K562 (cell line): ENCODE results near the gene IKBKE. TPM values are rescaled to one million over a fixed set of nuclear protein-coding genes. Genes with fewer than 3 reads are reported as not detected.
A peak's percentile ranks its signal among the peaks of the same experiment; 100 is the strongest.

ENCODE experiments used
- ATF4 ChIP-seq: fragments of 450-650 bp; formaldehyde crosslinking; IDR thresholded peaks from 2 replicates; pipeline ENCODE4 v1.4.0; 2022; ENCODE audit warnings: mild to moderate bottlenecking, moderate library complexity
- CBX2 ChIP-seq: fragments of 200-600 bp; sonication (generic); IDR thresholded peaks from one replicate; pipeline ENCODE4 v1.6.1; 2012; ENCODE audit warnings: mild to moderate bottlenecking, low read length, inconsistent platforms; ENCODE audit not compliant: insufficient read depth, poor library complexity, severe bottlenecking
- CXXC5 ChIP-seq: fragments of 250-450 bp; sonication (Bioruptor Pico); IDR thresholded peaks from 2 replicates; pipeline ENCODE4 v1.8.0; 2022; ENCODE audit warnings: inconsistent platforms, mild to moderate bottlenecking, moderate library complexity
- DMBX1 ChIP-seq: fragments of 250-450 bp; sonication (Bioruptor Pico); IDR thresholded peaks from 2 replicates; pipeline ENCODE4 v1.8.0; 2022; ENCODE audit warnings: inconsistent platforms, mild to moderate bottlenecking, moderate library complexity, borderline replicate concordance
- FOXJ3 ChIP-seq: sonication (generic); formaldehyde crosslinking; IDR thresholded peaks from 2 replicates; pipeline ENCODE4 v1.4.0; 2020; ENCODE audit warnings: mild to moderate bottlenecking, missing genetic modification reagents
- HBP1 ChIP-seq: fragments of 450-650 bp; formaldehyde crosslinking; IDR thresholded peaks from 2 replicates; pipeline ENCODE4 v1.4.0; 2022; ENCODE audit warnings: missing genetic modification characterization
- HNRNPUL1 ChIP-seq: fragments of 200-400 bp; formaldehyde crosslinking; IDR thresholded peaks from 2 replicates; pipeline ENCODE4 v1.6.1; 2017; ENCODE audit warnings: low read length
- L3MBTL2 ChIP-seq: fragments of 450-650 bp; IDR thresholded peaks from 2 replicates; pipeline ENCODE4 v1.6.1; 2016; ENCODE audit warnings: mild to moderate bottlenecking, moderate library complexity
- MAX ChIP-seq: sonication (generic); formaldehyde crosslinking; IDR thresholded peaks from 2 replicates; pipeline ENCODE4 v1.9.0; 2022; ENCODE audit warnings: mild to moderate bottlenecking, missing genetic modification reagents
- MAZ ChIP-seq, 2 experiments: fragments of 450-650 bp in 1 of 2; sonication (generic) in 1 of 2; formaldehyde crosslinking; IDR thresholded peaks in 1 of 2; conservative IDR thresholded peaks in 1 of 2; 2 replicates each; pipeline versions ENCODE4 v1.4.0 to v1.5.0; 2020; ENCODE audit warnings: mild to moderate bottlenecking in 1 of 2, missing genetic modification reagents in 1 of 2
- NR2C1 ChIP-seq, 2 experiments: fragments of 450-650 bp; IDR thresholded peaks; 2 replicates each; pipeline ENCODE4 v1.6.1; 2017; ENCODE audit warnings: mild to moderate bottlenecking in 2 of 2, antibody characterized with exemption in 1 of 2, inconsistent platforms in 1 of 2, missing compliant biosample characterization in 1 of 2, missing genetic modification characterization in 1 of 2
- SREBF2 ChIP-seq: sonication (generic); formaldehyde crosslinking; IDR thresholded peaks from 2 replicates; pipeline ENCODE4 v1.4.0; 2020; ENCODE audit warnings: mild to moderate bottlenecking, missing genetic modification reagents
- ZBTB11 ChIP-seq, 3 experiments: fragments of 200-800 bp in 1 of 3; fragments of 250-450 bp in 1 of 3; fragments of 450-650 bp in 1 of 3; sonication (Bioruptor Pico) in 1 of 3; sonication (Bioruptor generic) in 1 of 3; formaldehyde crosslinking in 1 of 3; IDR thresholded peaks; 2 replicates each; pipeline versions ENCODE4 v1.6.1 to v1.8.0; 2016 to 2022; ENCODE audit warnings: mild to moderate bottlenecking in 2 of 3, missing genetic modification characterization in 2 of 3, missing compliant biosample characterization in 1 of 3, moderate library complexity in 1 of 3
- ZNF639 ChIP-seq, 2 experiments: fragments of 200-800 bp in 1 of 2; sonication (Bioruptor generic) in 1 of 2; sonication (generic) in 1 of 2; formaldehyde crosslinking in 1 of 2; IDR thresholded peaks in 1 of 2; conservative IDR thresholded peaks in 1 of 2; 2 replicates each; pipeline versions ENCODE4 v1.5.0 to v1.6.1; 2016 to 2020; ENCODE audit warnings: missing compliant biosample characterization in 1 of 2, missing genetic modification characterization in 1 of 2, missing genetic modification reagents in 1 of 2
- polyA plus RNA-seq, 8 experiments: library from polyadenylated mRNA; depleted of rRNA in 4 of 8; stranded (reverse) in 5 of 8; unstranded in 3 of 8; fragments of >200 nt; fragmentation: Nextera tagmentation in 2 of 8; fragmentation: Illumina TruSeq in 1 of 8; extraction: Ambion mirVana in 2 of 8; extraction: Trizol in 1 of 8; gene quantifications; 2 replicates each; pipeline versions ENCODE4 v1.2.1 to v1.2.3, GENCODE V29; 2011 to 2014; ENCODE audit warnings: inconsistent platforms in 1 of 8, missing spikeins in 1 of 8
- total RNA-seq, 7 experiments: library from RNA; depleted of rRNA in 6 of 7; stranded (reverse); fragments of >200 nt in 6 of 7; fragmentation: Illumina TruSeq in 2 of 7; extraction: Trizol in 2 of 7; gene quantifications; 2 replicates each; pipeline versions ENCODE4 v1.2.1 to v1.2.3, GENCODE V29; 2011 to 2021; ENCODE audit warnings: low replicate concordance in 1 of 7

Gene IKBKE
- total and polyA plus RNA-seq, 9 of the 15 experiments (the other 6 are each of a cell fraction or from before 2014, with no cell fraction given) = 2.3 to 9.0 (median 4.8) TPM

GRCh38 chr1:206486995-206487788, 16.9 kb downstream of the IKBKE start (continued):
- TF ChIP-seq MAZ (CRISPR knock-in tag; conservative IDR thresholded peaks at IDR 0.05 in 1 of 2, IDR thresholded peaks at IDR 0.05 in 1 of 2) (0 out of 4 replicates have a peak, but pooled peaks of 1 of the 2 experiments have one; percentile 21), MAX (peak; percentile 57), ATF4 (CRISPR knock-in tag) (0 out of 2 replicates have a peak, but pooled peaks have one; percentile 14), HBP1 (CRISPR knock-in tag) (0 out of 2 replicates have a peak, but pooled peaks have one; percentile 5), SREBF2 (CRISPR knock-in tag) (no peak), DMBX1 (peak; percentile 57; the same call in 1 of the 2 replicates), FOXJ3 (no peak), ZBTB11 (CRISPR knock-in tag; IDR thresholded peaks at IDR 0.05) (0 out of 6 replicates have a peak, but pooled peaks of 1 of the 3 experiments have one; percentile 47), CXXC5 (peak; percentile 47), ZNF639 (CRISPR knock-in tag; conservative IDR thresholded peaks at IDR 0.05 in 1 of 2, IDR thresholded peaks at IDR 0.05 in 1 of 2) (0 out of 4 replicates have a peak, but pooled peaks of 1 of the 2 experiments have one; percentile 45), CBX2 (no peak), HNRNPUL1 (no peak), L3MBTL2 (peak; percentile 72), NR2C1 (IDR thresholded peaks at IDR 0.05) (peak; percentile 60), NR2C1 (tag; IDR thresholded peaks at IDR 0.05) (peak; percentile 43; the same call in 1 of the 2 replicates)
